ENCODE results near the gene UBN1.
A peak's percentile ranks its signal among the peaks of the same experiment; 100 is the strongest.

Gene UBN1, protein sequence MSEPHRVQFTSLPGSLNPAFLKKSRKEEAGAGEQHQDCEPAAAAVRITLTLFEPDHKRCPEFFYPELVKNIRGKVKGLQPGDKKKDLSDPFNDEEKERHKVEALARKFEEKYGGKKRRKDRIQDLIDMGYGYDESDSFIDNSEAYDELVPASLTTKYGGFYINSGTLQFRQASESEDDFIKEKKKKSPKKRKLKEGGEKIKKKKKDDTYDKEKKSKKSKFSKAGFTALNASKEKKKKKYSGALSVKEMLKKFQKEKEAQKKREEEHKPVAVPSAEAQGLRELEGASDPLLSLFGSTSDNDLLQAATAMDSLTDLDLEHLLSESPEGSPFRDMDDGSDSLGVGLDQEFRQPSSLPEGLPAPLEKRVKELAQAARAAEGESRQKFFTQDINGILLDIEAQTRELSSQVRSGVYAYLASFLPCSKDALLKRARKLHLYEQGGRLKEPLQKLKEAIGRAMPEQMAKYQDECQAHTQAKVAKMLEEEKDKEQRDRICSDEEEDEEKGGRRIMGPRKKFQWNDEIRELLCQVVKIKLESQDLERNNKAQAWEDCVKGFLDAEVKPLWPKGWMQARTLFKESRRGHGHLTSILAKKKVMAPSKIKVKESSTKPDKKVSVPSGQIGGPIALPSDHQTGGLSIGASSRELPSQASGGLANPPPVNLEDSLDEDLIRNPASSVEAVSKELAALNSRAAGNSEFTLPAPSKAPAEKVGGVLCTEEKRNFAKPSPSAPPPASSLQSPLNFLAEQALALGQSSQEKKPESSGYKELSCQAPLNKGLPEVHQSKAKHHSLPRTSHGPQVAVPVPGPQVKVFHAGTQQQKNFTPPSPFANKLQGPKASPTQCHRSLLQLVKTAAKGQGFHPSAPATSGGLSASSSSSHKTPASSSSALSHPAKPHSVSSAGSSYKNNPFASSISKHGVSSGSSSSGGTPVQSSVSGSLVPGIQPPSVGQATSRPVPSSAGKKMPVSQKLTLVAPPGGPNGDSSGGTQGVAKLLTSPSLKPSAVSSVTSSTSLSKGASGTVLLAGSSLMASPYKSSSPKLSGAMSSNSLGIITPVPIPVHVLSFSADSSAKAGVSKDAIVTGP (N-terminal part only)

DNA sequence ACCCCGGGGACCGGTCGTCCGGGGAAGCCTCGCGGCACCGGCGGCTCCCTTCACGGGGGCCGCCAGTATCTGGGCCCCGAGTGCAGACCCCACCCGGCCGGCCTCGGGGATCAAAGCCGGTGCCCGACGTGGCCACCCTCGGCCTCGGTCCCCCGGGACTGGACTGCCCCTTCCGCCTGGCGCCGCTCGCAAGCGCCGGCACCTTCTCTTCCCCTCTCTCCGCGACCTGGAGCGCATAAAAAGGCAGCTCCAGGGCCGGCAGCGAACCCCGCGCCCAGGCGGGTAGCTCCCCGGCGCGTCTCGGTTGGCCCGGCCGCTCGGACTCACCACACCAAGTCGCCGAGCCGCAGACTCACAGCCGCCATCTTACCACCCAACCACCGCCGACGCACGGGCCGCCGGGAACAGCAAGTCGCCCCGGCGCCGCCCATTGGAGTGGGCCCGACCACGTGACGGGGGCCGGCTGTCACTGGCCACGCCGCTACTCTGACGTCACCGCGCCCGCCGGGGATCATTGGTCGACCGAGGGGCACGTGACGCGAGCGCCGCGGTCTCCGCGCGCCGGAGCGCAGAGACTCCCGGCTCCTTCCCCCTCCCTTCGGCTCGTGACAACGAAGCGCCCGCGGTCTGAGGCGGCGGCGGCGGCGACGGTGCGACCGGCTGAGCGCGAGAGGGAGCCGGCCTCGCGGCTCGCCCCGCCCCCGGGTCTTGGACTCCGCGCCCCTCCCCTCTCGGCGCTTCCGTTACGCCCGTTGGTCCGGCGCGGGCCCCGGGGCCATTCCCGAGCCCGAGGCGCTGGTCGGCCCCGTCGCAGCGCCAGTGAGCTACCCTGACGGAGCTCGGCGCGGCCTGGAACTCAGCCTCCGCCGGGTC is at the start of gene UBN1, which contains the start of gene GLYR1:
TSS of gene UBN1 (plus strand) at position 581 of the 873 bp plus-strand sequence. CDS start 5,437 bp downstream, outside the sequence.
TSS of gene GLYR1 (minus strand) at position 388 of the 873 bp plus-strand sequence. CDS start at position 365, 23 bp downstream.
- peak; percentile 61 for DNase-seq

GRCh38 chr16:4797805-4798252 is 49.5 kb upstream of the UBN1 start:
- no peak for DNase-seq

- DNase-seq, result no peak
Measured at GRCh38 chr16:4798456-4798855, 48.8 kb upstream of the UBN1 start.

DNA sequence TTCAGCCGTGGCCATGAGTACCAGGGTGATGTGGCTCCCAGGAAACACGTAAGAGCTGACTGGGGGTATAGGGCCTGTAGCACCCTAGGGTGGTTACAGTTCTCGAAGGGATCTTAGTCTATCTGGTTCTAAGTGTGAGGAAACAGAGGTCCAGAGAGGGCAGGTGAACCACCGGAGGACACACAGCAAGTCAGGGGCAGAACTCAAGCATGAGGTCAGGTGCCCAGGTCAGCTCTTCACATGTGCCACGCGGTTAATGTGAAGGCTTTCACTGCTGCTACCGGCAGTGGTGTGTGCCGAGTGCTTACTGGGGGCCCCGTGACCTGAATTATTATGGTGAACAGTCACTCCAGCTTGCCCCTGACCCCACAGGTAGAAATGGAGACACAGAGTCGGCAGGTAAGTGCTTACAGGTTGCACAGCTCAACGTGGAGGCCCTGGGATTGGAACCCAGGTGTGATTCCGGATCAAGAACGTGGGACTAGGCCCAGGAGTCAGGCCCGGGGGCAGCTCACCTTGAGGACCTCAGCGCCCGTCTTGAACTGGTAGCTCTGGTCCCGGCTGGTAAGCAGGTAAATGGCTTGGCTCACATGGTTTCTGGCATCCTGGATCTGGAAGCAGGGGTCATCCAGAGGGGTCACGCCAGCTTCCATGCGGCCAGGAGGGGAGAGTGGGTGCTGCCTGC is 48.0 kb upstream of the UBN1 start:
- no peak for DNase-seq

GRCh38 chr16:4800290-4801041 is 46.8 kb upstream of the UBN1 start:
- no peak for DNase-seq

GRCh38 chr16:4801051-4801961 is 46.0 kb upstream of the UBN1 start:
- no peak for DNase-seq

GRCh38 chr16:4801962-4802658 is 45.2 kb upstream of the UBN1 start, which contains the start of gene ROGDI:
Gene ROGDI, minus strand, starts transcription at chr16:4802633. Its CDS starts 62 bp downstream, at chr16:4802571.
- no peak for DNase-seq

DNA sequence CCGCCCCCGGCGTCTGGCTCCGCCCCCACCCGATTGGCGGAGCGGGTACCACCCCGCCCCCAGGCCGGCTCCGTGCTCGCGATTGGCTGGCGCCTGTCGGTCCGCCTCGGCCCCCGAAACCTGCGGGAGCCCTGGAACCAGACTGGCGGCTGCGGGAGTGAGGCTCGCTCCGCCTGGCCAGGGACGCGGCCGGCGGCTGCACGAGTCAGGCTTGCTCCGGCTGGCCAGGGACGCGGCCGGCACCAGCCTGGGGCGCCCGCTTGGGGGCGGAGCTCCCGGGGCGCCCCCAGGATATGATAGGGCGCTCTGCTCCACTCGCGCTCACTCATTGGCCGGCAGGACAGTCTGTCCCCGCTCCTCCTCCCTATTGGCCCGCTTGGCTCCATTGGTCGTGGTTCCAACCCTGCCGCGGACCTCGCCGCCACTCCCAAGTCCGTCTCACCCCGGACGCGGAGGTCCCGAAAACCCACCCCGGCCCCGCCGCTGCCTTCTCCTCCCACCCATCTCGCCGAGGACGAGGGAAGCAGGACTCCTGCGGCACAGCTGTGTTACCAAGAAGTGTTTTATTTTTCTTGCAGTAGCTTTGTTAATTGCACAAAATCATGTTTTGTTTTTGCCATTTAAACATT is 44.5 kb upstream of the UBN1 start:
- DNase-seq, result peak; percentile 56

DNA sequence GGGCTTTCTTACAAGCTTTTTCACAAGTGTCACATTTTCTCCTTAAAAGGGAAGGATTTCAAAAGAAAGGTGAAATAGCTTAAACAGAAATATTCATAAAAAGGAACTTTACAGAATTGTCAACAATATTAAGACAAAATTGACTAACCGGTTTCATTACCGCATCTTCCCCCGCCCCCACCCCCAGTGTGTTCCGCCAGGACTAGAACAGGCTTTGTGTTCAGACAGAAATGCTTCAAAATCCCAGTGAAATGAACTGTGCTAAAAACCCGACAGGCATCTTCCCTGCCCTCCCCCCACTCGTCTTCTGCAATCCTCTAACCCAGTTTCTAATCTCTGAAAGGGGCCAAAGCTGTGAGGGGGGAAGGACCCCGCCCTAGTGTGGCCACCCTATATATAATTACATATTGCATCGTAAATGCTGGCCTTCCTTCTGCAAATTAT is 43.9 kb upstream of the UBN1 start:
- DNase-seq, result no peak

GRCh38 chr16:4803898-4804762 is 43.2 kb upstream of the UBN1 start:
- DNase-seq, result no peak

GRCh38 chr16:4805231-4805630 is 42.0 kb upstream of the UBN1 start:
- DNase-seq, result no peak

GRCh38 chr16:4806280-4806679 is 41.0 kb upstream of the UBN1 start:
- no peak for DNase-seq

DNA sequence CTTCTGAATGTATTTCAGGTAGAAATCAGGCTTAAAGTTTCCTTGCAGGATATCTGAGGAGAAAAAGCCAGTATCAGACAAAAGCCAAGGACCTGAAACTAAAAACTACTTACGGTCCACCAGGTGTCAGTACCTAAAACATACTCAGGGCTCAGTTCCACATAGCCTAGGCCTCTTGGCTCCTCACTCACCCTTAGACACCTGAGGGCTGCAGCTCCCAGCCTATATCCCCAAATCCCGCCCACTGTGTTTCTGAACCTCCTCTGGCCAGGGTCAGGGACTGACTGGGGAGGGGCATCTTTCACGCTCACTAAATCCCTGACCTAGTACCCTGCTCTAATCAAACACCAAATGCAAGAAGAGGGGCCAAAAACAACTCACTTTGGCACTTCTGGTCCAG is 36.0 kb upstream of the UBN1 start:
- DNase-seq, result no peak

GRCh38 chr16:4811773-4812172 is 35.5 kb upstream of the UBN1 start:
- no peak for DNase-seq

GRCh38 chr16:4813251-4814003 is 33.9 kb upstream of the UBN1 start:
- no peak for DNase-seq

GRCh38 chr16:4814046-4814445 is 33.2 kb upstream of the UBN1 start:
- DNase-seq, result no peak

Data from SIG-M5 (cell line).